Heart right ventricle (tissue), 16 donors: ENCODE measurements around the gene MRPL28. TPM values are rescaled to one million over a fixed set of nuclear protein-coding genes. Genes with fewer than 3 reads are reported as not detected.
A peak's percentile ranks its signal among the peaks of the same experiment; 100 is the strongest.

Source experiments
- ATAC-seq, 8 donors: fragments of 200-7000 bp; cut with Tn5 transposase; one replicate each; pipeline ENCODE4 v1.9.1; 2020; ENCODE audit warnings: mild to moderate bottlenecking in 8 of 8, moderate library complexity in 8 of 8, moderate number of reproducible peaks in 1 of 8
- DNase-seq, 2 donors: peaks; one replicate each; pipeline ENCODE4 v3.0.0-alpha.2; 2020
- H3K27ac ChIP-seq, 10 donors: fragments of 200-600 bp; sonication (generic) in 2 of 10; one replicate each; pipeline versions ENCODE4 v1.5.0 to v1.8.0; 2020 to 2022; ENCODE audit warnings: mild to moderate bottlenecking in 3 of 10
- H3K27me3 ChIP-seq, 7 donors: fragments of 200-600 bp; one replicate each; pipeline ENCODE4 v1.8.0; 2021 to 2022; ENCODE audit warnings: mild to moderate bottlenecking in 2 of 7
- H3K36me3 ChIP-seq, 9 donors: fragments of 200-600 bp; sonication (generic) in 1 of 9; one replicate each; pipeline versions ENCODE4 v1.5.0 to v1.8.0; 2020 to 2022; ENCODE audit warnings: mild to moderate bottlenecking in 2 of 9
- H3K4me1 ChIP-seq, 9 donors: fragments of 200-600 bp; sonication (generic) in 1 of 9; one replicate each; pipeline versions ENCODE4 v1.5.0 to v1.8.0; 2020 to 2022; ENCODE audit warnings: mild to moderate bottlenecking in 4 of 9
- H3K4me3 ChIP-seq, 10 donors: fragments of 200-600 bp; sonication (generic) in 2 of 10; one replicate each; pipeline versions ENCODE4 v1.5.0 to v1.8.0; 2020 to 2022; ENCODE audit warnings: mild to moderate bottlenecking in 7 of 10, moderate library complexity in 2 of 10
- H3K9me3 ChIP-seq, 11 donors: fragments of 200-600 bp in 10 of 11; sonication (generic) in 2 of 11; one replicate each; pipeline versions ENCODE4 v1.5.0 to v1.8.0; 2013 to 2022; ENCODE audit warnings: mild to moderate bottlenecking in 2 of 11, control low read depth in 1 of 11, moderate library complexity in 1 of 11
- CTCF ChIP-seq, 9 donors: fragments of 200-600 bp; sonication (generic) in 2 of 9; IDR thresholded peaks; one replicate each; pipeline versions ENCODE4 v1.5.0 to v1.8.0; 2021 to 2022; ENCODE audit warnings: antibody characterized with exemption in 9 of 9, mild to moderate bottlenecking in 5 of 9, moderate library complexity in 1 of 9
- WGBS, 2 donors: extraction: QIAGEN DNeasy Blood & Tissue Kit; methylation state at CpG; one replicate each; pipeline ENCODE4 v1.1.7; 2013; ENCODE audit warnings: inconsistent platforms in 1 of 2; 5-methylcytosine and 5-hydroxymethylcytosine counted together
- intact Hi-C, 10 donors: fragments of 100-400 bp; cut with DNase I; formaldehyde crosslinking; loops; one replicate each; pipeline versions ENCODE4 v1.11.1 to v1.14.2; 2022
- polyA plus RNA-seq, 2 donors: library from polyadenylated mRNA; stranded (reverse); fragments of 200-250 nt; gene quantifications; one replicate each; pipeline ENCODE4 v1.2.3, GENCODE V29; 2013
- total RNA-seq, 10 donors: library from RNA; stranded (reverse); fragmentation: NEBNext Ultra II Directional in 3 of 10; extraction: Animal tissue kit (Norgen Biotek cat#: 25700) in 3 of 10; gene quantifications; one replicate each; pipeline versions ENCODE4 v1.2.1 to v1.2.4, GENCODE V29; 2021 to 2023
- donor health status: Arrhythmogenic right ventricular cardiomyopathy.
- donor health status: ischemic (EF 13 %, LVEDD 7.1; RV severe dilation, severe dysfunction).
- donor health status: healthy with polysubstance abuse.
- donor health status: DM: no; HTN: yes; CAD: no.
- donor health status: DM: no; HTN: no; CAD: no.
- donor health status: ischemic (EF 25% LVEDD 6.9; RV normal size, moderate dysfunction).
- donor health status: ischemic (EF 25% LVEDD 5.7; RV mildly dilated, moderate dysfunction).
- donor health status: healthy.
- donor health status: DM: yes; HTN: yes; CAD: no.
- donor health status: Ischemic cardiomyopathy.
- donor health status: ischemic (EF 35%, LVEDD 5.7; RV mildly dilated, moderate dysfunction).
- donor health status: nonischemic (EF 11% LVEDD 7.7; RV severe dilation, severe dysfunction).
- donor health status: DM: yes; HTN: yes; CAD: no.
- donor health status: PGD.
- donor health status: ischemic (EF 29% LVEDD 5.4; RV normal size, mild dysfunction).
- donor health status: nonischemic (EF 23%, LVEDD 6.1; RV moderate dilation, normal function).

The MRPL28 gene
- total and polyA plus RNA-seq, 12 donors = 64.9 to 169 (median 75.8) TPM

GRCh38 chr16:340370-341091 lies 29.8 kb downstream of the MRPL28 start:
- Histone ChIP-seq H3K4me1 (peaks cover 0 to 45% (median 5%) of the 10 kb centered on the region in 9 donors), H3K9me3 (no peaks in the 10 kb centered on the region), H3K27ac (peak overlapping the region in 1 of 10 donors; percentile 36), H3K36me3 (peaks cover 0 to 33% (median 0%) of the 10 kb centered on the region in 9 donors), H3K4me3 (no peak overlapping the region), H3K27me3 (no peaks in the 10 kb centered on the region)
- WGBS, 2 donors = 89% methylated on average over 23 of the region's 23 CpGs
- no peak for DNase-seq
- peak in 1 of 8 donors; percentile 37 for ATAC-seq
- intact Hi-C loops = no loop called here
- no peak for TF ChIP-seq CTCF (IDR thresholded peaks at IDR 0.05)

- peaks cover 0 to 24% (median 0%) of the 10 kb centered on the region in 9 donors for H3K36me3 ChIP-seq
- no peaks in the 10 kb centered on the region for H3K9me3 ChIP-seq
- H3K4me1 ChIP-seq = peaks cover 0 to 46% (median 5%) of the 10 kb centered on the region in 9 donors
- WGBS, 2 donors = 85 to 87% methylated on average over 5 of the region's 5 CpGs
- no peak for DNase-seq
- TF ChIP-seq CTCF (IDR thresholded peaks at IDR 0.05) = no peak
- no peaks in the 10 kb centered on the region for H3K27me3 ChIP-seq
- ATAC-seq = peak in 1 of 8 donors; percentile 38
- H3K4me3 ChIP-seq = no peak overlapping the region
- intact Hi-C loops = no loop called here
- H3K27ac ChIP-seq = peak overlapping the region in 1 of 10 donors; percentile 36
These were observed 30.7 kb downstream of the MRPL28 start for GRCh38 chr16:339680-340079.

- no peak for TF ChIP-seq CTCF (IDR thresholded peaks at IDR 0.05)
- WGBS, 2 donors = 84 to 85% methylated on average over 21 of the region's 21 CpGs
- no peak for DNase-seq
- Histone ChIP-seq H3K4me1 (peaks cover 0 to 46% (median 5%) of the 10 kb centered on the region in 9 donors), H3K9me3 (no peaks in the 10 kb centered on the region), H3K36me3 (peaks cover 0 to 9% (median 0%) of the 10 kb centered on the region in 9 donors), H3K27ac (peak overlapping the region in 1 of 10 donors; percentile 40), H3K4me3 (no peak overlapping the region), H3K27me3 (no peaks in the 10 kb centered on the region)
- intact Hi-C loops = no loop called here
- ATAC-seq = peak in 3 of 8 donors; percentile 12 to 24 (median 21)
These were observed 32.3 kb downstream of the MRPL28 start for GRCh38 chr16:337975-338575.

GRCh38 chr16:337437-337836 lies 32.9 kb downstream of the MRPL28 start:
- TF ChIP-seq CTCF (IDR thresholded peaks at IDR 0.05) = no peak
- peaks cover 0 to 6% (median 0%) of the 10 kb centered on the region in 9 donors for H3K36me3 ChIP-seq
- H3K27ac ChIP-seq = peak overlapping the region in 1 of 10 donors; percentile 40
- no peaks in the 10 kb centered on the region for H3K9me3 ChIP-seq
- intact Hi-C loops = no loop called here
- DNase-seq = no peak
- ATAC-seq = no peak
- H3K4me3 ChIP-seq = no peak overlapping the region
- 80 to 86% methylated on average over 10 of the region's 10 CpGs for WGBS, 2 donors
- no peaks in the 10 kb centered on the region for H3K27me3 ChIP-seq
- H3K4me1 ChIP-seq = peaks cover 0 to 46% (median 5%) of the 10 kb centered on the region in 9 donors
